Lower lobe of right lung (tissue), 2 donors: Measurements from ENCODE around the gene NFKB1. TPM values are rescaled to one million over a fixed set of nuclear protein-coding genes. Genes with fewer than 3 reads are reported as not detected.
"Not testable (repeated sequence)": the region's sequence is repeated elsewhere in the genome, so short reads cannot be mapped to it uniquely, and the experiment has no call there.

Experiments used
- ATAC-seq, 2 donors: fragments of 200-7000 bp; cut with Tn5 transposase; one replicate each; pipeline ENCODE4 v1.9.1; 2020 to 2022; ENCODE audit warnings: mild to moderate bottlenecking in 2 of 2, moderate library complexity in 2 of 2
- DNase-seq: peaks from one replicate; pipeline ENCODE4 v3.0.0-alpha.2; 2020
- H3K27ac ChIP-seq: fragments of 200-600 bp; one replicate; pipeline ENCODE4 v1.8.0; 2022
- H3K27me3 ChIP-seq: fragments of 200-600 bp; one replicate; pipeline ENCODE4 v1.8.0; 2022; ENCODE audit warnings: low read depth
- H3K36me3 ChIP-seq: fragments of 200-600 bp; one replicate; pipeline ENCODE4 v1.8.0; 2022; ENCODE audit warnings: mild to moderate bottlenecking
- H3K4me1 ChIP-seq: fragments of 200-600 bp; one replicate; pipeline ENCODE4 v1.8.0; 2022
- H3K4me3 ChIP-seq: fragments of 200-600 bp; one replicate; pipeline ENCODE4 v1.8.0; 2022; ENCODE audit warnings: mild to moderate bottlenecking
- H3K9me3 ChIP-seq: fragments of 200-600 bp; one replicate; pipeline ENCODE4 v1.8.0; 2022
- intact Hi-C: fragments of 100-400 bp; cut with DNase I; formaldehyde crosslinking; loops from one replicate; pipeline ENCODE4 v1.11.0; 2022
- total RNA-seq: library from RNA; stranded (reverse); fragmentation: NEBNext Ultra II Directional; extraction: Animal tissue kit (Norgen Biotek cat#: 25700); gene quantifications from one replicate; pipeline ENCODE4 v1.2.1, GENCODE V29; 2021
- TF ChIP-seq, protein P1 (sequence below): fragments of 200-600 bp; IDR thresholded peaks from one replicate; pipeline ENCODE4 v1.8.0; 2022; ENCODE audit warnings: antibody characterized with exemption, mild to moderate bottlenecking
- donor health status: DM: no; HTN: yes; CAD: no; lungs with severe emphysema.

Gene NFKB1
- total RNA-seq, 1 donor from 2014 or later, result 48.9 TPM

DNA sequence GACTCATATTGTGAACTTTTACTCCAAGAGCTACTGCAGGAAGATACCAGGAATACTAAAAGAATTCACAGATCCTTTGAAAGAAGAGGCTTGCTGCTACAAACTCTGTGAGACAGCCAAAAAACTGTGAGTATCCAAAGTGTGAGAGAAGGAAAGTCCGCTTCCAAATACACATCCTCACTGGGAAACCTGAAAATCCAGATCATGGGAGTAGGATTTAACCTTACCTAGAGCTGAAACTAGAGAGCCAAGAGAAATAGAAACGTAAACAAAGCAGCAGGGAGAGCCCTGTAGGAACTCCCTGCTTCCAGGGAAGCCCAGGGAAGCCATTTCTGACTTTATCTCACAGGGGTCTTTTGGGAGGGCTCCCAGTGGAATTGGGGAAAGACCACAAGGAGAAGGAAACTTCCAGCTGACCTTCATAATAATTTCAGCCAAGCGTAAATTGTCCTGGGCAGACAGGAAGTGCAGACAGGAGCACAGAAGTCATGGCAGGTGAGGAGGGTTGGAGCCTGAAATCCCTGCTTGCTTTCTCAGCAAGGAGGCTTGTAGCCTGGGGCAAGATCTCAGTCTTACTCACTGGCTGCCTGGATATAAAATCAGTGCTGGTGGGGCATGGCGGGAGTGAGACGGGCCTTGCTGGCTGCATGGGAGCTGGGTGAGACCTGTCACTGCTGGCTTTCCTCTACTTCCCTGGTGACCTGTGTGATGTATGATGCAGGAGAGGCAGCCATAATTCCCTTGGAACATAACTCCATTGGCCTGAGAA is 26.2 kb upstream of the NFKB1 start:
- no peak for ATAC-seq
- intact Hi-C loops, result no loop called here
- no peak for DNase-seq
- Histone ChIP-seq H3K9me3 (no peaks in the 10 kb centered on the region), H3K27me3 (no peaks in the 10 kb centered on the region), H3K27ac (no peak overlapping the region), H3K4me3 (no peak overlapping the region), H3K36me3 (no peaks in the 10 kb centered on the region), H3K4me1 (no peaks in the 10 kb centered on the region)
- TF ChIP-seq, protein P1, sequence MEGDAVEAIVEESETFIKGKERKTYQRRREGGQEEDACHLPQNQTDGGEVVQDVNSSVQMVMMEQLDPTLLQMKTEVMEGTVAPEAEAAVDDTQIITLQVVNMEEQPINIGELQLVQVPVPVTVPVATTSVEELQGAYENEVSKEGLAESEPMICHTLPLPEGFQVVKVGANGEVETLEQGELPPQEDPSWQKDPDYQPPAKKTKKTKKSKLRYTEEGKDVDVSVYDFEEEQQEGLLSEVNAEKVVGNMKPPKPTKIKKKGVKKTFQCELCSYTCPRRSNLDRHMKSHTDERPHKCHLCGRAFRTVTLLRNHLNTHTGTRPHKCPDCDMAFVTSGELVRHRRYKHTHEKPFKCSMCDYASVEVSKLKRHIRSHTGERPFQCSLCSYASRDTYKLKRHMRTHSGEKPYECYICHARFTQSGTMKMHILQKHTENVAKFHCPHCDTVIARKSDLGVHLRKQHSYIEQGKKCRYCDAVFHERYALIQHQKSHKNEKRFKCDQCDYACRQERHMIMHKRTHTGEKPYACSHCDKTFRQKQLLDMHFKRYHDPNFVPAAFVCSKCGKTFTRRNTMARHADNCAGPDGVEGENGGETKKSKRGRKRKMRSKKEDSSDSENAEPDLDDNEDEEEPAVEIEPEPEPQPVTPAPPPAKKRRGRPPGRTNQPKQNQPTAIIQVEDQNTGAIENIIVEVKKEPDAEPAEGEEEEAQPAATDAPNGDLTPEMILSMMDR, result no peak

DNA sequence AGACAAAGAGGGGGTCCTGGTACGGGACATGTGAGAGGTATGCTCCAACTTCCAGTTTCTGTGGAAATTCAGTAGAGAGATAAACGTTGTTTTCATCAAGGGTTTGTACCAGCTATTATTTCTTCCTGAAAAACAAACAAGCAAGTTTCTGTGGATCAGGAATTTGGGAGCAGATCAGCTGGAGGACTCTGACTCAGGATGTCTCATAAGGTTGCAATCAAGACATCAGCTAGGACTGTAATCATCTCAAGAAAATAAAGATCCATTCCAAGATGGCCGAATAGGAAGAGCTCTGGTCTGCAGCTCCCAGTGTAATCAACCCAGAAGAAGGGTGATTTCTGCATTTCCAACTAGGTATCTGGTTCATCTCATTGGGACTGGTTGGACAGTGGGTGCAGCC is 23.5 kb upstream of the NFKB1 start:
- no peaks in the 10 kb centered on the region for H3K9me3 ChIP-seq
- H3K4me3 ChIP-seq, result no peak overlapping the region
- DNase-seq (no peak), ATAC-seq (no peak)
- H3K4me1 ChIP-seq, result no peaks in the 10 kb centered on the region
- H3K36me3 ChIP-seq, result no peaks in the 10 kb centered on the region
- no peaks in the 10 kb centered on the region for H3K27me3 ChIP-seq
- no peak overlapping the region for H3K27ac ChIP-seq
- intact Hi-C loops, result no loop called here
- TF ChIP-seq, protein P1, result no peak

DNA sequence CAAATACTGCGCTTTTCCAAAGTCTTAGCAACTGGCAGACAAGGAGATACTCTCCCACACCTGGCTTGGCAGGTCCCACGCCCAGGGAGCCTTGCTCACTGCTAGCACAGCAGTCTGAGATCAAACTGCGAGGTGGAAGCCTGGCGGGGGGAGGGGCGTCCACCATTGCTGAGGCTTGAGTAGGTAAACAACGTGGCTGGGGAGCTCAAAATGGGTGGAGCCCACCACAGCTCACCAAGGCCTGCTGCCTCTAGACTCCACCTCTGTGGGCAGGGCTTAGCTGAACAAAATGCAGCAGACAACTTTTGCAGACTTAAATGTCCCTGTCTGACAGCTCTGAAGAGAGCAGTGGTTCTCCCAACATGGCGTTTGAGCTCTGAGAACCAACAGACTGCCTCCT is 23.0 kb upstream of the NFKB1 start:
- no peak overlapping the region for H3K27ac ChIP-seq
- ATAC-seq, result no peak
- no peaks in the 10 kb centered on the region for H3K27me3 ChIP-seq
- intact Hi-C loops, result no loop called here
- H3K4me3 ChIP-seq, result no peak overlapping the region
- TF ChIP-seq, protein P1, result no peak
- H3K4me1 ChIP-seq, result no peaks in the 10 kb centered on the region
- no peaks in the 10 kb centered on the region for H3K36me3 ChIP-seq
- no peak for DNase-seq
- no peaks in the 10 kb centered on the region for H3K9me3 ChIP-seq

DNA sequence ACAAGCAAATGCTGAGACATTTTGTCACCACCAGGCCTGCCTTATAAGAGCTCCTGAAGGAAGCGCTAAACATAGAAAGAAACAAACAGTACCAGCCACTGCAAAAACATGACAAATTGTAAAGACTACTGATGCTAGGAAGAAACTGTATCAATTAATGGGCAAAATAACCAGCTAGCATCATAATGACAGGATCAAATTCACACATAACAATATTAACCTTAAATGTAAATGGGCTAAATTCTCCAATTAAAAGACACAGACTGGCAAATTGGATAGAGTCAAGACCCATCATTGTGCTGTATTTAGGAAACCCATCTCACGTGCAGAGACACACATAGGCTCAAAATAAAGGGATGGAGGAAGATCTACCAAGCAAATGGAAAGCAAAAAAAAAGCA is 21.3 kb upstream of the NFKB1 start:
- H3K4me1 ChIP-seq, DNase-seq, H3K4me3 ChIP-seq, intact Hi-C loops, H3K27me3 ChIP-seq, H3K27ac ChIP-seq, ATAC-seq, H3K9me3 ChIP-seq, H3K36me3 ChIP-seq: not testable (repeated sequence)

DNA sequence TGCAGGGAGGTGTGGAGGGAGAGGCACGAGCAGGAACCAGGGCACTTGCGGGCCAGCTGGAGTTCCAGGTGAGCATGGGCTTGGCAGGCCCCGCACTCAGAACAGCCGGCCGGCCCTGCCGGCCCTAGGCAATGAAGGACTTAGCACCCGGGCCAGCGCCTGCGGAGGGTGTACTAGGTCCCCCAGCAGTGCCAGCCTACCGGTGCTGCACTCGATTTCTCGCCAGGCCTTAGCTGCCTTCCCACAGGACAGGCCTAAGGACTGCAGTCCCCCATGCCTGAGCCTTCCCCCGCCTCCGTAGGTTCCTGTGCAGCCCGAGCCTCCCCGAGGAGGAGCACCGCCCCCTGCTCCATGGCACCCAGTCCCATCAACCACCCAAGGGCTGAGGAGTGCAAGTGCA is 18.0 kb upstream of the NFKB1 start:
- H3K4me3 ChIP-seq, result no peak overlapping the region
- TF ChIP-seq, protein P1, result no peak
- H3K27ac ChIP-seq, result no peak overlapping the region
- intact Hi-C loops, result no loop called here
- H3K27me3 ChIP-seq, result no peaks in the 10 kb centered on the region
- DNase-seq, result no peak
- H3K9me3 ChIP-seq, result no peaks in the 10 kb centered on the region
- no peaks in the 10 kb centered on the region for H3K36me3 ChIP-seq
- no peaks in the 10 kb centered on the region for H3K4me1 ChIP-seq
- no peak for ATAC-seq

DNA sequence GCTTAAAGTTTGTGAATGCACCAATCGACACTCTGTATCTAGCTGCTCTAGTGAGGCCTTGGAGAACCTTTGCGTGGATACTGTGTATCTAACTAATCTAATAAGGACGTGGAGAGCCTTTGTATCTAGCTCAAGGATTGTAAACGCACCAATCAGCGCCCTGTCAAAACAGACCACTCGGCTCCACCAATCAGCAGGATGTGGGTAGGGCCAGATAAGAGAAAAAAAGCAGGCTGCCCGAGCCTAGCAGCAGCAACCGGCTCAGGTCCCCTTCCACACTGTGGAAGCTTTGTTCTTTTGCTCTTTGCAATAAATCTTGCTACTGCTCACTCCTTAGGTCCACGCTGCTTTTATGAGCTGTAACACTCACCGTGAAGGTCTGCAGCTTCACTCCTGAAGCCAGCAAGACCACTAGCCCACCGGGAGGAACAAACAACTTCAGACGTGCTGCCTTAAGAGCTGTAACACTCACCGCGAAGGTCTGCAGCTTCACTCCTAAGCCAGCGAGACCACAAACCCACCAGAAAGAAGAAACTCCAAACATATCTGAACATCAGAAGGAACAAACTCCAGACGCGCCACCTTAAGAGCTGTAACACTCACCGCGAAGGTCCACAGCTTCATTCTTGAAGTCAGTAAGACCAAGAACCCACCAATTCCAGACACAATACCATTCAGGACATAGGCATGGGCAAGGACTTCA is 17.0 kb upstream of the NFKB1 start:
- H3K4me3 ChIP-seq, result not testable (repeated sequence)

More for the DNA sequence above, 17.0 kb upstream of the NFKB1 start:
- H3K27ac ChIP-seq, H3K9me3 ChIP-seq, ATAC-seq, H3K4me1 ChIP-seq, DNase-seq, H3K36me3 ChIP-seq, H3K27me3 ChIP-seq, intact Hi-C loops: not testable (repeated sequence)
